ENCODE measurements around the gene MED15.

Gene MED15

DNA sequence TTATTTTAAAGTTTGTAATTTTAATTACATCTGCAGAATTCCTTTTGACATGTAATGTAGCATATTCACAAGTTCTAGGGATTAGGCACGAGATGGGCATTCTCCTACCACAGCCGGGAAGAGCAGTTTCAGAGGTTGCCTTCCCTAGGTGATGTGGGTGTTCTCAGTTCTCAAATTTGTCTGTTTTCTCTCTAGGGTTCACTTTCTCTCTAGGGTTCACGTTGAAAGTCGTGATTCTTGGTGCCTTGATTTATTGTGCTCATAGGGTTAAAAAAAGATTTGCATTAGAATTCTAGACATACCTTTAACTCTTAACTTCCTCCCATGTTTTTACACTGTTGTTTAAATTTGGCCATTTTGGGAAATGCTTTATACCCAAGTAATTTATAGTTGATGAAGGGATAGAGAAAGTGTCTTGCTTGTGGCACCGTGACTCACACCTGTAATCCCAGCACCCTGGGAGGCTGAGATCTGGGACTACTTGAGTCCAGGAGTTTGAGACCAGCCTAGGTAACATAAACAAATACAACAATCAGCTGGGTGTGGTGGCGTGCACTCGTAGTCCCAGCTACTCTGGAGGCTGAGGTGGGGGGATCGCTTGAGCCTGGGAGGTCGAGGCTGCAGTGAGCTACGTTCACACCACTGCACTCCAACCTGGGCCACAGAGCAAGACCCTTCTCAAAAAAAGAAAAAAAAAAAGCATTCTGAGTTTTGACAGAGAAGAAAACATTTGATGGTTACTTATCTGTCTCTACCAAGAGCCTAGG lies 3.6 kb downstream of the MED15 start:
- no peak for DNase-seq (ENCODE audit: low read depth)

DNA sequence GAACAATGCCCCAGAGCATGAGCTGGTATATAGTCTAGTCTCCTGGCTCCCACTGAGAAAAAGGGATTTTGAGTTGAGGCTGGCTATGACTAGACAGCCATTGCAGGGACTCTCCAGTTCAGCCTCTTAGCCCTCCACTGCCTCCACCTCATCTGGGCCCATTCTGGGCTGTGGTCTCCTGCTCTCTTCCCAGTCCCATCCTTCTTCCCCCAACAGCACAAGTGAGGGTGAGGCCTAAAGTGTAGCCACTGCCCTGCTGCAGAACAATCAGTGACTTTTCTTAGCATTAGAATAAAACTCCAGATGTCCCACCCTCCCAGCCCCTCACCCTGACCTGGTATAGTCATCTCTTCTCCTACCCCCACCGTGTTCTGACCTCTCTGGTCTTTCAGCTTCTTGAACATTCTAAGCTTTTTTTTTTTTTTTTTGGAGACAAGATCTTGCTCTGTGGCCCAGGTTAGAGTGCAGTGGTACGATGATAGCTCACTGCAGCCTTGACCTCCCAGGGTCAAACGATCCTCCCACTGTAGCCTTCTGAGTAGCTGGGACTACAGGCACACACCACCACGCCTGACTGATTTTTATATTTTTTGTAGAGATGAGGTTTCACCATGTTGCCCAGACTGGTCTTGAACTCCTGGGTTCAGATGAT lies 4.3 kb downstream of the MED15 start:
- no peak for DNase-seq (ENCODE audit: low read depth)

DNA sequence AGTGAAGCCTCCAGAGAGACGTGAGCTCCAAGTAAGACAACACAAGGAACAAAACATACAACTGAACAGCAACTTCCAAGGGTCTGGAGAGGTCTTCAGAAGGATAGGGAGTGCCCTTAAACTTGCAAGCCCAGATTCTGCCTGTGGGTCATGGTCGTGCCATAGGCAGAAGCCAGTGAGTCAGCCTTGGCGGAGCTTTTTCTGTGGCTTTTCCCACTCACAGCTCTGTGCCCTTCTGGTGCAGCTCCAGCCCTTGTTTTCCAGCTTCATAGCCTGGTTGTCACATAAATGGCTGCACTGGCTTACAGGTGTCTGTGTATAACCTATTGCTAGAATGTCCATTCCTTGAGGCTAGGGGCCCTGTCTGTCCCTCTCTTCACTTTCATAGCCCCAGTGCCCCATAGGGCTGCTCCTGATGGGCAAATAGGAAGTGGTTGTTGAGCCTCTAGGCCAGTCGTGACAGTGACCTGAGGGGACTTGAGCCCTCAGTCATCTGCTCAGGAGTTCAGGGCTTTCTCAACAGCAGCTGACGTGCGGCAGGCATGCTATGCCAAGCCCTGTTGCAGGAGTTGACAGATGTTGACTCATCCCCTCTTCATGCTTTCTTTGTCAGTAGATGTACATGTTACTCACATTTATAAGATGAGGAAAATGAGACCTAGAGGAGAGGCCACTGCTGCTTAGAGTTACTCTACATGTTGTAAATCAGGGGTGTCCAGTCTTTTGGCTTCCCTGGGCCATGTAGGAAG lies 7.4 kb downstream of the MED15 start:
- no peak for DNase-seq (ENCODE audit: low read depth)

DNA sequence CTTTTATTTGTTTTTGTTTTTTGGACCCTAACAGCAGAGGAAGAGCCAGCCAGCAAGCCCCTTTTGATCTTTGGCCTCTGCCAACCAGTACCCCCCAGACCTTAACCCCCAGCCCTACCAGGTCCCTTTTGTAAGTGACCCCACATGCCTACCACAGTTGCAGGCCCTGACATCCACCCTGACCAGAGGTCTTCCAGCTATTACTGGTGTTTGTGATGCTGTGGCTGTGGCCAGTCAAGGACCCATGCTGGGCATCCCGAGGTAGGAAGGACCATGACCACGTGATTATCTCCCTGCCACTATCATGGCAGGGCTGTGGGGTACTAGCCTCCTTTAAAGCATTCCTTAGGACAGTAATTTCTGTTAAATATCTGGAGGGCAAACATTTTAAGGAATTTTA lies 9.0 kb downstream of the MED15 start:
- DNase-seq (ENCODE audit: low read depth), result no peak

DNA sequence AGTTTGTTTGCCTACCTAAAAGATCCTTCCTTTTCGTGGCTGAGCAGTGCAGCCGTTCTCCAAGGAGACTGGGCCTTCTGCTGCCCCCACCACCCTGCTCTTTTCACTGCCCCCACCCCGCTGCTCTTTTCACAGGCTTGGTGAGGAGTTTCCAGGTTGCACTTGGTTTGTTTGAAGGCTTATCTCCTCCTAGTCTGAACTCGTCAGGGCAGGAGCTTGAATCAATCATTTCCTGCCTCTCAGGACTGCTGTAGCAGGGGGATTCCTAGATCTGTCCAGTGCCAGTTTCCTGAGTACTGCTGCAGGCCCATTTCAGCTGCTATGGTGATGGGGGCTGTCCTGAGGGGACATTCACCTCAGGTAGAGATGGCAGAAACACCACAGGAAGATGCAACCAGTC lies 10.0 kb downstream of the MED15 start:
- no peak for DNase-seq (ENCODE audit: low read depth)

DNA sequence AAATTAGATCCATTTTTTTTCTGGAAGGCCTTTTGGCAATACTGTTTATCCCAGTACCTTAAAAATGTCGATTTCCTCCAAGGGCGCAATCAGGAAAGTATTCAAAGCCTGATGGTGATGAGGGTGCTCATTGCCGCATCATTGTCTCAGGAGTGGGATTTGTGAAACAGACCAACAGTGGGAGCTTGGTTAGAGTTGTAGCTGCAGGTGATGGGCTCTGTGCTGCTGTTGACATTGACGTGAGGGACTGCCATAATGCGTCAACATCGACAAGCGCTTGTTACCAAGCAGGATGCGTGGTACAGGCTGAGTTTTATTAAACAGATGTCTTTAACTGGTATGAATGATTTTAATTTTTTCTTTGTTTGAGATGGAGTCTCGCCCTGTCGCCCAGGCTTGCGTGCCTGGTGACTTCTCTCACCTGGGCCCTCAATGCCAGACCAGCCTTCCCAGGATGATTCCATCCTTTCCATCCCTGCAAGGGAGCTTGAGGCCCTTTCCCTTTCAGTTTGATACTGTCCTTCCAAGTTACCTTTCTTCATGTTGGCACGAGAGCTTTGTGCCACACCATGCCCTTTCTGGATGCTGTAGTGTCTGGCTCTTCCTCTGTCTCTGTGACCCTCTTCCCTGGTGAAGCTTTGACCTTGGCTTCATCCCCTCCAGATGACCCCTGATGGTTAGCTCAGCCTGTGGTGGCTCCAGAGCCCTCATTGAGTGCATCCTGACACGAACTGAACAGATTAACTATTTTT lies 10.6 kb downstream of the MED15 start:
- no peak for DNase-seq (ENCODE audit: low read depth)

DNA sequence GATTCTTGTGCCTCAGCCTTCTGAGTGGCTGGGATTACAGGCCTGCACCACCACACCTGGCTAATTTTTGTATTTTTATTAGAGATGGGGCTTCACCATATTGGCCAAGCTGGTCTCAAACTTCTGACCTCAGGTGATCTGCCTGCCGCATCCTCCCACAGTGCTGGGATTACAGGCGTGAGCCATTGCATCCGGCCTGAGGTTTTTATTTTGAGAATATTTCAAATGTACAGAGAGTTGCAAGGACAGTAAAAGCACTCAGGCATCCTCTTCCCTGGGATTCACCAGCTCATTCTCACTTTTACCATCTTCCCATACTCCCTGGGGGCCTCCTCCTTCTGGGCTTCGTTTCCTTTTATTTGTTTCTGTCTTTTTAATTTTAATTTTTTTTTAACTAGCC lies 12.1 kb downstream of the MED15 start:
- no peak for DNase-seq (ENCODE audit: low read depth)

DNA sequence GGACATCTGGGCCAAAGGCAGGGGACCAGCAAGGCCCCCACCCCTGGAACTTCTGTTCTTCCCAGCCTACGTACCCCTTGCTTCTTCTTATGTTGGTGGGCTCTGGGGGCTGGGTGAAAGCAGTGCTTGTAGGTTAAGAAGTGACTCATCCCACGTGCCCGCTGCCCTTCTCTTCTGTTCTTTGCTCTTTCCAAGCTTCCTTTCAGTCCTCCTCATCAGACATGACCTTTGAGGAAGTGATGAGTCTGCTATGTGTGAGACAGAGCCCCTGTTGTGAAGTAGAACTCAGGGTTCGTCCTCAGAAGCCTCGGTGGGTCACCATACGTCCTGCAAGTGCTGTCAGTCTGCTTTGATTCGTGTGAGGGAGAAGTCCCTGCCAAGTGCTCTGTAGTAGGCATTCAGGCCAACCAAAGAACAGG lies 12.7 kb downstream of the MED15 start:
- DNase-seq (ENCODE audit: low read depth), result no peak

DNA sequence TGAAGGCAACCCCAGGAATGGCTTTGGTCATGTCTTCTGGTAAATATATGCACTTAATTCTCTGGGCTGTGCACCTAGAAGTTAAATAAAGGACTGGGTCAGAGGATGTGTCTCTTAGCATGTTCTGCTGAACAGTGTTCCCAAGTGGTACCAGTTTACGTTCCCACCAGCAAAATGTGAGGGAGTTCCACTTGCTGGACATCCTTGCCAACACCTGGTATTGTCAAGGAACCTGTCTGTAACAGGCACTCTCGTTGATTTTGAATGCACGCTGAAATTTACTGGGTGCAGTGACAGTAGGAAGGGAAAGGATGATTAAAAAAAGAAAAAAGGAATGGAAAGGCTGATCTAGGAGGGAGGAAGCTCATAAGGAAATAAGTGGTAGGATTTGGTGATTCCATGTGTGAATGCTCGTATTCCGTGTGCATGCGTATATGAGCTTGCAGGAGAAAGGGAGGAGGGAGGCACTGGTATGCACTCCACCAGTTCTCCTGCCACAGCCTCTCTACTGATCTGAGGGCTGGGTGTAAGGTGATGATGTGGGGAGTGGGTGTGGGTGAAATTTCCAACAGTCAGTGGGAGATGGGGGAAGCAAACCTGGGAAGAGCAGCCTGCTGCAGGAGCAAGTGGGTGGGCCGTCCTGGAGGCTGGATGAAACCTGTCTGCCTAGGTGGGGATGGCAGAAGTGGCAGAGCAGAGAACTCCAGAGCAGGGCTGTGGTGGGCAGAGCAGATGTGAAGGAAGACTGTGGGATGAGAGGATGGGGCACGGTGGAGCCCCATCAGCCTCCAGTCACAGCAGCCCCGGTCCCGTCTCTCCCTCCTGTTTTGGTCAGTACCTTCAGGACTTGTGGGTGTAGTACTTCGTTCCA lies 15.0 kb downstream of the MED15 start:
- no peak for DNase-seq (ENCODE audit: low read depth)

DNA sequence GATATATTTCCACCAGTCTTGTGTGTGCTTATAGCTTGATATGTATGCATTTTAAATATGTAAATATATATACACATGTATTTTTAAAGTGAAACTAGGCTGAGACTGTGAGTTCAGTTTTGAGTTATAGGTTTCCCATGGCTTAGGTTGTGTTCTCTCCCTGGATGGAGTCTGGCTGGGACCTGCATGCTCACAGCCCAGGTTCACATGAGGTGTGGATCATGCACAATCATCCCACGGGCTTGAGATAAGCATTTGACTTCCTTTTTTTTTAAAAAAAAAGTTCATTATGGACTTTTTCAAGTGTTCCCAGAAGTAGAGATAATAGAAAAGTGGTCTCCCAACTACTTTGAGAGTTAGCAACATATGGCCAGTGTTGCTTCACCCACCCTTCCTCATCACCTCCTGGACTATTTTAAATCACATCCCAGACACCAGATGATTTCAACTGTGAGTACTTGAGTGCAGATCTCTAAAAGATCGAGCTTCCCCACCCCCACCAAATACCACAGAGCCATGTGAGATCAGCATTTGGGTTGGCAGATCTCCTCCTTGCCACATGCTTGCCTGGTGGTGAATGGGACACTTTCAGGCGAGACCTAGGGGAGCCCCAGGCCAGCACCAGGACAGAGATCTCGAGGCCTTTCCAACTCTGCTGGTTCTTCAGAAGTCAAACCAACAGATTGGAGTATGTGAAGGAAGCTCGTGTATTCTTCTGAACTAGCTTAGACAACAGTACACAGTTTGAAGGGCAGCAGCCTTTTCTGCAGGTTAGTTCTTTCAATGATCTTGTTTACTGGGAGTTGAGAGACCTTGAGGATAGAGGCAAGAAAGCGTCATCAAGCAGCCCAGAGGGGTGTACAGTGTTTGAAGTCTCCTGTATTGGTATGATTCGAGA lies 15.9 kb downstream of the MED15 start:
- no peak for DNase-seq (ENCODE audit: low read depth)

DNA sequence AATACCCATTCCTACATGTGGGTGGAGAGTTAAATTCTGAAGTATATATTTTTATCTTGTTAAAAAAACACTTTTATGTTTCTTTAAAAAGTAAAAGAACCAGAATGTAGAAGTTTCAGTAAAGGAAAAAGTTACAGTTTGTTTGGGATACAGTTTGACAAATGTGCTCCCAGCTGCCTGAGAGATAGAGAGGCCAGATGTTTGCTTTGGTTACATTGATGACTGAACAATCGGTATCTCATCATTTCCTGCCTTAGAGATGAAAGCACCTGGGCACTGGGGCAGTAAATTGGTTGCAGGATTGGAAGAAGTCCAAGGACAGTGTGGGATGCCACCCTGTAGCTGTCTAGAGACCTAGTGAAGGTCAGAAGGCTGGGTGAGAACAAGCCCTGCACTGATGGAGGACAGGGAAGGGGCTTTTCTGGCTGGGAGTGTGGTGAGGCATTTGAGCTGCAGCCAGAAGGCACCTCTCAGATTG lies 16.6 kb downstream of the MED15 start:
- DNase-seq (ENCODE audit: low read depth), result no peak

DNA sequence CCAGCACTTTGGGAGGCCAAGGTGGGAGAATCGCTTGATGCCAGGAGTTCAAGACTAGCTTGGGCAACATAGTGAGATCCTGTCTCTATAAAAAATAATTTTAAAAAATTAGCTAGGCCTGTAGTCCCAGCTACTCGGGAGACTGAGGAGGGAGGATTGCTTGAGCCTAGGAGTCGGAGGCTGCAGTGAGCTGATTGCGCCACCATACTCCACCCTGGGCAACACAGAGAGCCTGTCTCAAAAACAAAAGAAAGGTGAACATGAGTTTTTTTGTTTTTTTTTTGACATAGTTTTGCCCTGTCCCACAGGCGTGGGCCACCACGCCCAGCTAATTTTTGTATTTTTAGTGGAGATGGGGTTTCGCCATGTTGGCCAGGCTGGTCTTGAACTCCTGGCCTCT lies 17.6 kb downstream of the MED15 start:
- no peak for DNase-seq (ENCODE audit: low read depth)

DNA sequence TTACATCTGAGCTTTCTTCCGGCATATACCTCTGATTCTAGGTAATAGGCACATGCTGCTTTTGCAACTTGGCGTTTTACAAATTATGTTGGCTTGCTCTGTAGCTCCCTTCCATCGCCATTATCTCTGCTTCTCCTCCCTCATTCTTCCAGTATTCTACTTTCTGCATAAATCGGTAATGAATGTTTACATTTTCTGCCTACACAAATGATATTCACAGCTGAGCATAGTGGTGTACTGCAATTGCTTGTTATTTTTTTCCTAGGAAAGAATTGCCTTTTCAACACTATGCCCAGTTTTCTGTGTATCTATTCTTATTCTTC lies 18.9 kb downstream of the MED15 start:
- DNase-seq (ENCODE audit: low read depth), result no peak

DNA sequence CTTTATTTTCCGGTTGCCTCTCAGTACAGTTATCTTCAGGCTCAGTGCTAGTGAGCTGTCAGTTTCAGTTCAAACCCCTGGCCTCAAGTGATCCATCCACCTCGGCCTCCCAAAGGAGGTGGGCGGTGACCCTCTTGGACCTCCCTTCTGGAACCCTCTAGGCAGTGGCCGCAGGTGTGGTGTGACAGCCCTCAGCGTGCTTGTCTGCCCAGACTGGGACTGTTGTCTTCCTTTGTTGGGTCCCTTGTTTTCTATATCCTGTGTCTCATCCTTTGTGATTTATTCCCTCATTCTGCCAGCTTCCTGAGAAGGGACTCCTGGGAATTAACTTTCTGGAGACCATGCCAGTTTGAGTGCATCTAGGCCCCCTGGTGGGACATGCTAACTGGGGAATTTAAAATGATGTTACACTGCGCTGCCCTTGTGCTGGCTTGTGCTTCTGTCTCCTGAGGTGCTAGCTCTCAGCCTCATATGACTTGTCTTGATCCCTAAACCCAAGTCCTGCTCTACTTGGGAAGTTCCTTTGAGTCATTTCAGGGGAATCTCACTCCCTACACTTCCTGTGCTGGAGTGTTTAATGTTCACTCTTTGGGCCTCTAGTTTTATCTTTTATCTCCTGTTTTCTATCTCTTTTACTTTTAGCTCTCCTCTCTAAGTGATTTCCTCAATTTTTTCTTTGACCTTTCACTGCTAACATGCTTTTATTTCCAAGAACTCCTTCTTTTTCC lies 19.4 kb downstream of the MED15 start:
- no peak for DNase-seq (ENCODE audit: low read depth)

DNA sequence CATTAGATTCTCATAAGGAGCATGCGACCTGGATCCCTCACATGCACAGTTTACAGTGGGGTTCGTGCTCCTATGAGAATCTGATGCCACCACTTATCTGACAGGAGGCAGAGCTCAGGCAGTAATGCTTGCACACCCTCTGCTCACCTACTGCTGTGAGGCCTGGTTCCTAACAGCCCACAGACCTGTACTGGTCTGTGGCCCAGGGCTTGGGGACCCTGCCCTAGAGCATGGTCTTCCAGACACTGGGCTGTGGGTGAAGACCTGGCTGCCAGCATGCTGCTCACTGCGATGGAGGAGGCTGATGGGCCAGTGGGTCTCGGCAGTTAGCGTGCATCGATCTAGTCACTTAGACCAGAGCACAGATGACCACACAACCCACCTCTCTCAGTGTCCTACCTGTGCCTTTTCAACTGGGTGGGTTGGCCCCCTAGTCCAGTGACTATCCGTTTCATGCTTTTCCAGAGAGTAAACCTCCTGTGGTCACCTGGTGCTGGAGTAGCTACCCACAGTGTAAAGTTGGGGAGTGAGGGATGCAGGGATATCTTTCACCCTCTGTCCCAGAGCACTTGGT lies 21.1 kb downstream of the MED15 start:
- DNase-seq (ENCODE audit: low read depth), result no peak

DNA sequence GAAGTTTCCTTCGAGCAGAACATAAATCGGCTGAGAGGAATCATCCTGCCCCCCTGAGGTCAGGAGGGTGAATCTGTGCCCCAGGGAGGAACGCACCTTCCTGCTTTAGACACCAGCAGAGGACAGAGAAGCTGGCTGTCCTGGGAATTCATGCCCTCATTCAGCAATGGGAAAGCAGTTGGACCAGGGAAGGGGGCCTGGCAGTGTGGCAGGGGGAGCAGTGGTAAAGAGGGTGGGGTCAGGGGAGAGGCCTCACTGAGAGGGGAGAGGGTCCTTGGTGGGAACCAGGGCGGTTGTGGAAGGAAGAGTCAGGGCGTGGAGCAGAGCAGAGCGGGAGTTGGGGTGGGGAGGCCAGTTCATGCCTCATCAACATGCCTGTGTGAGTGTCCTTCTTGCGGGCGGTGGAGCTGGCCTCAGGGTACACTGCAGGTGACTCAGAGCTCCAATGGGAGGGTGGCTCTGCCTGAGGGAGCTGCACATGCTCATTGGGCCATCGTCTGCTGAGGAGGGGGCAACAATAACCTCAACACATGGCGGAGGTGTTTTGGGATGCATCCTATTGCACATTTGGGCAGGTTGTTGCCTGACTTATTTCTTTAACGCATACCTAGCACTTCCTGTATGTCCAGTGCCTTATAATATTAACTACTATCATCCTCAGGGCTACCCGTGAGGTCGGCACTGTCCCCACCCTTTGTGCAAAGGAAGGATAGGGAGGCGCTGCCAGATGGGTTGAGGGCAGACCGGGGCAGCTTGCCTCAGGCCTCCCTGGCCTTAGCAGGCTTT lies 23.2 kb downstream of the MED15 start:
- no peak for DNase-seq (ENCODE audit: low read depth)

DNA sequence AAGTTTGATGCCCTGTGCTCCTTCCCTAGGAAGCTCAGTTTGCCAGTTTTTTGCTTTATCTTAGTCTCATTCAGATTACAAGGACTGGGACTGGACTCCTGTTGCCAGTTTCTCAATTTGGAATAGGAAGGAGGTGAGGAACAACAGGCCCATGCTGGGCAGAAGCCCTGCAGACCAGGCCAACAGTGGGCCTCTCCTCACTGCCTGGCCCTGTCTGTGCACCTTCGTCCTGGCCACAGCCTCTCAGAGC lies 23.7 kb downstream of the MED15 start:
- no peak for DNase-seq (ENCODE audit: low read depth)

DNA sequence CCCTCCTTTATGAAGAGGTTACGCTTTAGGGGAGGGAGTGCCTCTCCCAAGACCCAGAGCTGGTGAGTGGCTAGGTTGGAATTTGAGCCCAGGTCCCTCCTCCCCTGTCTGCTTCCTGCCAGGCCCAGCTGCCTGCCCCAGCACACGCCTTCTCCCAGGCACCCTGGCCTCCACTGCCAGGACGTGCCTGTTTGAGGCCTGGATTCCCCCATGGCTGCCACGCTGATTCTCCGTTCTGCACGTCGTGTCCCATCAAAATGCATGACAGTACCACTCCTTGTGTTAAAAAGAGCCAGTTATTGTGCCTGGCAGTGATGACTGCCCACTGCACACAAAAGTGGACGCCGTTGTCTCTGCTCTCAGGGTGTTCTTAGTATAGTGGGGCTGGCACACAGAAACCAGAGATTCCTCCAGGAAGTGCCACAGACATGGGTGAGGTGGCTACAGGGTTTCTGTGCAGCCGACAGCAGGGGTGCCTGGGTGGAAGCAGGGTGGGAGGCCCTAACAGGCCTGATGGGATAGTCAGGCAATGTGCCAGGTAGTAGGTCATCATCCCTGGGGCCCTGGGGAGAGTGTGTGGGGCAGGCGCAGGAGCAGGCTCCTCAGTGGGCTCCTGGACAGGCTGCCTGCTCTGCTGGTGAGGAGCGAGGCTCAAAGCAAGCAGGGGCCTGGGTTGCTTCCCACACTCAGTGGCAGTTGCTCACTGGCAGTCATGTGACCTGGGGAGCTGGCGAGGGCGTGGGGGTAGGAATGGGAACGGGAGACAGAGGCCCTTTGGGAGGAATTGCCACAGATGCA lies 24.2 kb downstream of the MED15 start:
- DNase-seq (ENCODE audit: low read depth), result no peak
